Ascending aorta (tissue), 2 donors: ENCODE measurements around the gene UTP4. TPM values are rescaled to one million over a fixed set of nuclear protein-coding genes. Genes with fewer than 3 reads are reported as not detected.
A peak's percentile ranks its signal among the peaks of the same experiment; 100 is the strongest.
"Not testable (repeated sequence)": the region's sequence is repeated elsewhere in the genome, so short reads cannot be mapped to it uniquely, and the experiment has no call there.

Experiments
- DNase-seq, 2 donors: peaks; one replicate each; pipeline ENCODE4 v3.0.0-alpha.2; 2019; ENCODE audit warnings: low spot score in 2 of 2
- H3K27ac ChIP-seq, 2 donors: fragments of 200-600 bp; sonication (generic); one replicate each; pipeline ENCODE4 v1.5.1; 2016 to 2017; ENCODE audit warnings: mild to moderate bottlenecking in 1 of 2
- H3K27me3 ChIP-seq: fragments of 200-600 bp; sonication (generic); one replicate; pipeline ENCODE4 v1.5.1; 2017
- H3K36me3 ChIP-seq, 2 donors: fragments of 200-600 bp; sonication (generic); one replicate each; pipeline ENCODE4 v1.5.1; 2016
- H3K4me1 ChIP-seq, 2 donors: fragments of 200-600 bp; sonication (generic); one replicate each; pipeline ENCODE4 v1.5.1; 2016 to 2017; ENCODE audit warnings: mild to moderate bottlenecking in 1 of 2
- H3K4me3 ChIP-seq, 2 donors: fragments of 200-600 bp; sonication (generic); one replicate each; pipeline ENCODE4 v1.5.1; 2016 to 2017; ENCODE audit warnings: mild to moderate bottlenecking in 1 of 2
- H3K9me3 ChIP-seq, 2 donors: fragments of 200-600 bp; sonication (generic); one replicate each; pipeline ENCODE4 v1.5.1; 2016
- CTCF ChIP-seq, 3 experiments: fragments of 200-600 bp in 2 of 3; fragments of 450-650 bp in 1 of 3; sonication (generic) in 2 of 3; IDR thresholded peaks; one replicate each; pipeline ENCODE4 v1.5.1; 2016 to 2019; ENCODE audit warnings: antibody characterized with exemption in 3 of 3, mild to moderate bottlenecking in 1 of 3, moderate library complexity in 1 of 3
- intact Hi-C: fragments of 100-400 bp; cut with DNase I; formaldehyde crosslinking; loops from one replicate; pipeline ENCODE4 v1.15.1; 2023
- total RNA-seq: library from RNA; depleted of rRNA; stranded (reverse); fragments of >200 nt; gene quantifications from one replicate; pipeline ENCODE4 v1.1.0, GENCODE V29; 2016

UTP4 gene
- total RNA-seq, 1 donor from 2014 or later: 45.9 TPM

- Histone ChIP-seq H3K4me1 (peaks cover 0 to 10% of the 10 kb centered on the region in 2 donors), H3K9me3 (no peaks in the 10 kb centered on the region), H3K36me3 (peaks cover 32 to 60% of the 10 kb centered on the region in 2 donors), H3K4me3 (no peak overlapping the region), H3K27ac (no peak overlapping the region), H3K27me3 (no peaks in the 10 kb centered on the region)
- no peak for TF ChIP-seq CTCF (IDR thresholded peaks at IDR 0.05)
- no peak for DNase-seq
- intact Hi-C loops: no loop called here
Measured at GRCh38 chr16:69118994-69119393, 13.5 kb upstream of the UTP4 start.

- peaks cover 26 to 55% of the 10 kb centered on the region in 2 donors for H3K36me3 ChIP-seq
- no peaks in the 10 kb centered on the region for H3K9me3 ChIP-seq
- no peaks in the 10 kb centered on the region for H3K27me3 ChIP-seq
- peaks cover 0 to 10% of the 10 kb centered on the region in 2 donors for H3K4me1 ChIP-seq
- DNase-seq: no peak
- TF ChIP-seq CTCF (IDR thresholded peaks at IDR 0.05): no peak
- intact Hi-C loops: no loop called here
- no peak overlapping the region for H3K27ac ChIP-seq
- H3K4me3 ChIP-seq: no peak overlapping the region
Measured at GRCh38 chr16:69119536-69119935, 12.9 kb upstream of the UTP4 start.

- Histone ChIP-seq H3K4me1 (peaks cover 0 to 10% of the 10 kb centered on the region in 2 donors), H3K27ac (no peak overlapping the region), H3K27me3 (no peaks in the 10 kb centered on the region), H3K36me3 (peaks cover 25 to 48% of the 10 kb centered on the region in 2 donors), H3K9me3 (no peaks in the 10 kb centered on the region), H3K4me3 (no peak overlapping the region)
- intact Hi-C loops: no loop called here
- no peak for DNase-seq
- TF ChIP-seq CTCF (IDR thresholded peaks at IDR 0.05): no peak
Measured at GRCh38 chr16:69120096-69120664, 12.3 kb upstream of the UTP4 start.

GRCh38 chr16:69123910-69124309, 8.5 kb upstream of the UTP4 start:
- no peaks in the 10 kb centered on the region for H3K4me1 ChIP-seq
- no peak for DNase-seq
- H3K27me3 ChIP-seq: no peaks in the 10 kb centered on the region
- H3K4me3 ChIP-seq: no peak overlapping the region
- no peaks in the 10 kb centered on the region for H3K9me3 ChIP-seq
- TF ChIP-seq CTCF (IDR thresholded peaks at IDR 0.05): peak; percentile 36 to 63 (median 37)
- intact Hi-C loops: loop anchor here (2.0 kb wide), 3 partner anchors 219 to 595 kb away; no protein-coding TSS in a partner anchor
- H3K27ac ChIP-seq: no peak overlapping the region
- H3K36me3 ChIP-seq: peaks cover 21 to 30% of the 10 kb centered on the region in 2 donors

GRCh38 chr16:69124406-69124805, 8.0 kb upstream of the UTP4 start:
- not testable (repeated sequence) for H3K27ac ChIP-seq, H3K4me3 ChIP-seq, H3K27me3 ChIP-seq, DNase-seq, H3K9me3 ChIP-seq, H3K4me1 ChIP-seq
- intact Hi-C loops: loop anchor here (2.0 kb wide), 3 partner anchors 220 to 596 kb away; no protein-coding TSS in a partner anchor
- peaks cover 16 to 25% of the 10 kb centered on the region in 2 donors for H3K36me3 ChIP-seq

- not testable (repeated sequence) for H3K9me3 ChIP-seq, DNase-seq, H3K4me3 ChIP-seq, H3K27me3 ChIP-seq, H3K27ac ChIP-seq, H3K4me1 ChIP-seq
- intact Hi-C loops: loop anchor here (2.0 kb wide), 3 partner anchors 220 to 596 kb away; no protein-coding TSS in a partner anchor
- peaks cover 11 to 19% of the 10 kb centered on the region in 2 donors for H3K36me3 ChIP-seq
Measured at GRCh38 chr16:69124961-69125360, 7.5 kb upstream of the UTP4 start.
